Stomach (tissue), 9 donors: ENCODE results near the gene NOTO. TPM values are rescaled to one million over a fixed set of nuclear protein-coding genes. Genes with fewer than 3 reads are reported as not detected.

Source experiments
- DNase-seq, 2 donors: peaks; one replicate each; pipeline versions ENCODE4 v3.0.0 to v3.0.0-alpha.2; 2013 to 2019
- H3K27ac ChIP-seq, 5 donors: fragments of 200-600 bp in 4 of 5; sonication (generic) in 4 of 5; one replicate each; pipeline ENCODE4 v1.5.1; 2013 to 2019; ENCODE audit warnings: mild to moderate bottlenecking in 1 of 5, moderate library complexity in 1 of 5
- H3K27me3 ChIP-seq, 3 donors: fragments of 200-600 bp; sonication (generic); one replicate each; pipeline ENCODE4 v1.5.1; 2017 to 2019; ENCODE audit warnings: mixed run types in 1 of 3
- H3K36me3 ChIP-seq, 4 donors: fragments of 200-600 bp; sonication (generic); 1 replicate in 3 of 4; 2 replicates in 1 of 4; pipeline ENCODE4 v1.5.1; 2016 to 2019
- H3K4me1 ChIP-seq, 4 donors: fragments of 200-600 bp; sonication (generic); one replicate each; pipeline ENCODE4 v1.5.1; 2016 to 2019
- H3K4me3 ChIP-seq, 4 donors: fragments of 200-600 bp; sonication (generic) in 3 of 4; one replicate each; pipeline ENCODE4 v1.5.1; 2016 to 2019; ENCODE audit warnings: mild to moderate bottlenecking in 1 of 4
- H3K9me3 ChIP-seq, 4 donors: fragments of 200-600 bp; sonication (generic); one replicate each; pipeline ENCODE4 v1.5.1; 2016 to 2019
- CTCF ChIP-seq, 7 experiments: fragments of 450-650 bp in 4 of 7; fragments of 200-600 bp in 3 of 7; sonication (generic) in 3 of 7; IDR thresholded peaks; one replicate each; pipeline ENCODE4 v1.5.1; 2016 to 2019; ENCODE audit warnings: antibody characterized with exemption in 7 of 7, control low read depth in 2 of 7, mild to moderate bottlenecking in 1 of 7
- EP300 ChIP-seq: sonication (generic); formaldehyde crosslinking; IDR thresholded peaks from one replicate; pipeline ENCODE4 v1.6.1; 2017; ENCODE audit warnings: antibody characterized with exemption
- POLR2A ChIP-seq, 4 donors: fragments of 450-650 bp; IDR thresholded peaks; one replicate each; pipeline ENCODE4 v1.6.1; 2016; ENCODE audit warnings: antibody characterized with exemption in 4 of 4, control low read depth in 2 of 4, mild to moderate bottlenecking in 1 of 4, moderate library complexity in 1 of 4
- POLR2AphosphoS5 ChIP-seq, 3 donors: sonication (generic); formaldehyde crosslinking; IDR thresholded peaks; one replicate each; pipeline ENCODE4 v1.6.1; 2016; ENCODE audit warnings: antibody characterized with exemption in 3 of 3
- WGBS, 5 donors: extraction: QIAGEN DNeasy Blood & Tissue Kit in 3 of 5; methylation state at CpG; one replicate each; pipeline versions ENCODE4 v1.1.5 to v1.1.7; 2013 to 2018; 5-methylcytosine and 5-hydroxymethylcytosine counted together
- intact Hi-C: fragments of 100-400 bp; cut with DNase I; formaldehyde crosslinking; loops from one replicate; pipeline ENCODE4 v1.15.1; 2023; ENCODE audit warnings: low total_unique reads
- polyA plus RNA-seq, 3 donors: library from polyadenylated mRNA; stranded (reverse); fragments of 200-250 nt; gene quantifications; one replicate each; pipeline ENCODE4 v1.2.3, GENCODE V29; 2013
- total RNA-seq, 5 donors: library from RNA; depleted of rRNA; stranded (reverse); fragments of >200 nt; gene quantifications; one replicate each; pipeline versions ENCODE4 v1.1.0 to v1.2.3, GENCODE V29; 2014 to 2016
- donor health status: healthy with polysubstance abuse.
- donor health status: Bipolar disorder and iron deficiency.
- donor health status: healthy.

NOTO gene
- total and polyA plus RNA-seq, 8 donors, result 0.25 to 0.31 TPM; not detected in 6

GRCh38 chr2:73257021-73257420, 54.6 kb downstream of the NOTO start:
- TF ChIP-seq EP300 (no peak), POLR2AphosphoS5 (IDR thresholded peaks at IDR 0.05) (no peak), CTCF (IDR thresholded peaks at IDR 0.05) (no peak), POLR2A (IDR thresholded peaks at IDR 0.05) (no peak)
- no peak for DNase-seq
- no peaks in the 10 kb centered on the region for H3K9me3 ChIP-seq
- intact Hi-C loops, result no loop called here
- no peak overlapping the region for H3K4me3 ChIP-seq
- no peaks in the 10 kb centered on the region for H3K4me1 ChIP-seq
- peaks cover 11 to 38% (median 35%) of the 10 kb centered on the region in 4 donors for H3K36me3 ChIP-seq
- no peak overlapping the region for H3K27ac ChIP-seq
- H3K27me3 ChIP-seq, result no peaks in the 10 kb centered on the region
- 78 to 94% (median 94%) methylated on average over 2 of the region's 2 CpGs for WGBS, 5 donors

GRCh38 chr2:73257425-73258125, 55.2 kb downstream of the NOTO start:
- 66 to 72% (median 70%) methylated on average over 10 of the region's 10 CpGs for WGBS, 5 donors
- intact Hi-C loops, result no loop called here
- DNase-seq, result no peak

GRCh38 chr2:73258186-73258912, 56.0 kb downstream of the NOTO start:
- no peak overlapping the region for H3K27ac ChIP-seq
- H3K9me3 ChIP-seq, result no peaks in the 10 kb centered on the region
- no peaks in the 10 kb centered on the region for H3K4me1 ChIP-seq
- no peak for TF ChIP-seq POLR2A (IDR thresholded peaks at IDR 0.05)
- TF ChIP-seq POLR2AphosphoS5 (IDR thresholded peaks at IDR 0.05), result no peak
- TF ChIP-seq EP300, result no peak
- no peak for TF ChIP-seq CTCF (IDR thresholded peaks at IDR 0.05)
- intact Hi-C loops, result no loop called here
- H3K27me3 ChIP-seq, result no peaks in the 10 kb centered on the region
- DNase-seq, result no peak
- no peak overlapping the region for H3K4me3 ChIP-seq
- peaks cover 0 to 25% (median 23%) of the 10 kb centered on the region in 4 donors for H3K36me3 ChIP-seq
- 81 to 93% (median 84%) methylated on average over 5 to 8 of the region's 8 CpGs for WGBS, 5 donors

More at GRCh38 chr2:73257425-73258125, 55.2 kb downstream of the NOTO start:
- H3K27me3 ChIP-seq, result no peaks in the 10 kb centered on the region
- TF ChIP-seq POLR2A (IDR thresholded peaks at IDR 0.05) (no peak), POLR2AphosphoS5 (IDR thresholded peaks at IDR 0.05) (no peak), CTCF (IDR thresholded peaks at IDR 0.05) (no peak), EP300 (no peak)
- H3K4me1 ChIP-seq, result no peaks in the 10 kb centered on the region
- no peaks in the 10 kb centered on the region for H3K9me3 ChIP-seq
- H3K36me3 ChIP-seq, result peaks cover 8 to 33% (median 29%) of the 10 kb centered on the region in 4 donors
- no peak overlapping the region for H3K27ac ChIP-seq
- no peak overlapping the region for H3K4me3 ChIP-seq

- Histone ChIP-seq H3K36me3 (peaks cover 0 to 24% (median 18%) of the 10 kb centered on the region in 4 donors), H3K4me3 (no peak overlapping the region), H3K9me3 (no peaks in the 10 kb centered on the region), H3K4me1 (no peaks in the 10 kb centered on the region), H3K27me3 (no peaks in the 10 kb centered on the region), H3K27ac (no peak overlapping the region)
- TF ChIP-seq CTCF (IDR thresholded peaks at IDR 0.05) (no peak), POLR2AphosphoS5 (IDR thresholded peaks at IDR 0.05) (no peak), POLR2A (IDR thresholded peaks at IDR 0.05) (no peak), EP300 (no peak)
- intact Hi-C loops, result no loop called here
- WGBS, 5 donors, result 77 to 97% (median 94%) methylated on average over 3 to 9 of the region's 9 CpGs
- DNase-seq, result no peak
Observed at GRCh38 chr2:73258913-73259215, 56.5 kb downstream of the NOTO start.
